GM19023 (cell line): ENCODE data around the gene GRB2.
A peak's percentile ranks its signal among the peaks of the same experiment; 100 is the strongest.
"Not testable (repeated sequence)": the region's sequence is repeated elsewhere in the genome, so short reads cannot be mapped to it uniquely, and the experiment has no call there.

Experiments
- ATAC-seq: cut with Tn5 transposase; IDR thresholded peaks from one replicate; pipeline ENCODE4 v1.9.1; 2021; ENCODE audit warnings: mild to moderate bottlenecking, moderate library complexity; ENCODE audit not compliant: unreplicated experiment

GRB2 gene

GRCh38 chr17:75325827-75326225 is 79.7 kb downstream of the GRB2 start:
- ATAC-seq = no peak

GRCh38 chr17:75325348-75325747 is 80.1 kb downstream of the GRB2 start:
- no peak for ATAC-seq

- no peak for ATAC-seq
These were observed 84.0 kb downstream of the GRB2 start for GRCh38 chr17:75321506-75321905.

DNA sequence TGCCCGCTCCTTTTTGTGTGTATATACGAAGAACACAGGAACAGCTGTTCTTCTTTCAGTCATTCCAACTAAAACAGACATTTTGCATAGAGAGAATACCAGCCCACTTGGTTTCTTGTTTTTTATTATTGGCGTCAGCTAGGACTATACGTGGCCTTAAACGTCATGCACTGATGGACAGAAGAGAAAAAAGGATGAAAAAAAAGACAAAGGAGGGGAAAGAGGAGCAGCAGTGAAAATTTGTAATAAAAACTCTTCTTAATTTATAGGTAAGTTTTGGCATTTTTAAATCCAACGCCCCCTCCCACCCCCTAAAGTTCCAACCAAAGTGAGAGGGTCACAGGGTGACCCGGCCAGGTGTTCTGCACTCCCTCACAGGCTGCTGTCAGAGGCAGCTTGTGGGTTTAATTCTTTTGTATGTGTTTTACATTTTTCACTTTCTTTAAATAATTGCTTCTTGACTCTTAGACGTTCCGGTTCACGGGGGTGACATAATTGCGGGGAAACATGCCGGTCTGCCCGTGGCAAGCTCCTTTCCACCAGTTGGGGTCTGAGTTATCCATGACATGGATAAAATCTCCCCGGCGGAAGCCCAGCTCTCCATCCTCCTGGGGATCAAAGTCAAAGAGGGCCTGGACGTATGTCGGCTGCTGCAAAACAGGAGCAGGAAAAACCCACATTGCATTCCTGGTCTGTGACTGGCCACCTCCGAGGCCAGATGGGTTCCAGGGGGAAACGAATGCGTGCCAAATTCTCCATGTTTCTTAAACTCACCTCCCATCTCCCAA is 85.4 kb downstream of the GRB2 start:
- ATAC-seq = peak; percentile 53

DNA sequence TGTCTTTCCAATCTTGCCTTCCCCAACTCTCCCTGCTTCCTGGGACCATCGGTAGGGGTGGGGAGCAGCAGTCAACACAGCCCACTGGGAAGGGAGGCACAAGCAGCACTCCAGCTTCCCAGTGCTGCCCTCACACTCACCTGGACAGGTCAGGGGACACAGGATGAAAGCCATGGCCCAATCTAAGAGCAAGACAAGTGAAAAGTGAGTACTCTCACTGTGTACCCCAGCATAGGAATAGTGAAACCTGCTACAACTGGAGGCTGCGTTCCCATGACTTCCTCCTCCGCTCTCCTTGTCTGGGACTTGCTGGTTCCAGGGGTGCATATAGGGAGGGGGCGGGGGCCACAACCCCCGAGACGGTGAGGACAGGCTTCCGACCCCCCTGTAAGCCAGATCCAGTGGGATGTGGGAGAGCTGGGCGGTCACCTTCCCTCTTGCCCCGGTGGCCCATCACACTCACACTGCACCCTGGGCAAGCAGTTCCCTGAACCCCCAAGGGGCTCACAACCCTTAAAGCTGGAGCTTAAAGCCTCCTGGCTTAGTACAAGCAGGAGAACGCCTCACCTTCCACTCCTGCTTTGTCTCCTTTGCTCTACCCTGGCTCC is 86.8 kb downstream of the GRB2 start:
- no peak for ATAC-seq

DNA sequence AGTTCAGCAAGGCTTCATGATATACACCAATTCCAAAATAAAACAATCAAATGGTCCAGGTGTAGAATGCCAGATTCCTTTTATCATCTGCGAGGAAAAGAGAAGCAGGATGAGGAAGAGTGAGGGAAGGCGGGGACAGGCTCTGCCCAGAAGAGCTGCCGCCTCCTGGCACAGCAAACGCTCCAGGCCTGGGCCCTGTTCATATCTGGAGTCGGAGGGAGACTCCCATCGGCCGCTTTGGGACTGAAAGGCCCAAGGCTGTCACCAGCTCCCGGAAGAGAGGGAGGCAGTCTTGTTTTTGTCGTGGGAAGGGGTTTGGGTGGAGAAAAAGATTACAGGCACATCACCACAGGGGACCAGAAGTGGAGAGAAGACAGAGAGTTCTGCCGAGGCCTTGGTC is 87.3 kb downstream of the GRB2 start:
- no peak for ATAC-seq

GRCh38 chr17:75317671-75318070 is 87.8 kb downstream of the GRB2 start:
- ATAC-seq = no peak

GRCh38 chr17:75316253-75316652 is 89.2 kb downstream of the GRB2 start:
- no peak for ATAC-seq

GRCh38 chr17:75315541-75316243 is 89.8 kb downstream of the GRB2 start:
- ATAC-seq = no peak

DNA sequence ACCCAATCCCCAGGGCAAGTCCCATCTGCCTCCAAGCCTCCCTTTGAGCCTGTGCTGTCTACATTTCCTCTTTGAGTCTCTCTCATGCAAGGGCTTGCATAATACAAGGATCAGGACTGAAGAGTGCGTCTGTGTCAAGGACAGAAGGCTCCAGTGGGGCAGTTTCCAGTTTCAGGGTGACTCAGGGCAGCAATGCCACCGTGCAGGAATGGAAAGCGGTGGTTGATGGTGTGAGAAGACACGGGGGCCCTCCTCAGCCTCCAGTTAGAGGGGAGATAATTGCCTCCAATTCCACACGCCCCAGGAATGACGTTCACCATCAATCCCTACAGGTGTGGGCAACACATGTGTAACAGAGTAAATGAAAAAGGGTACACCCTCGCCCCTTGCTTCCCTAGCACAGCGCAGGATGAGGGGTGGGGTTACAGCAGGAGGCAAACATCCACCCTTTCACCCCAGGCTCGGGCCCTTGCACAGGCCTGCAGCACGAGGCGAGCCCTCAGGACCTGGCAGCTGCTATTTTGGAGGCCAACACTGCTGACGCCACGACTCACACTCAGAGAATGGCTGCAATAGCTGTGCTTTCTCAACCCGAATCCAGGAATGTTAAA is 91.4 kb downstream of the GRB2 start:
- ATAC-seq = peak; percentile 43

DNA sequence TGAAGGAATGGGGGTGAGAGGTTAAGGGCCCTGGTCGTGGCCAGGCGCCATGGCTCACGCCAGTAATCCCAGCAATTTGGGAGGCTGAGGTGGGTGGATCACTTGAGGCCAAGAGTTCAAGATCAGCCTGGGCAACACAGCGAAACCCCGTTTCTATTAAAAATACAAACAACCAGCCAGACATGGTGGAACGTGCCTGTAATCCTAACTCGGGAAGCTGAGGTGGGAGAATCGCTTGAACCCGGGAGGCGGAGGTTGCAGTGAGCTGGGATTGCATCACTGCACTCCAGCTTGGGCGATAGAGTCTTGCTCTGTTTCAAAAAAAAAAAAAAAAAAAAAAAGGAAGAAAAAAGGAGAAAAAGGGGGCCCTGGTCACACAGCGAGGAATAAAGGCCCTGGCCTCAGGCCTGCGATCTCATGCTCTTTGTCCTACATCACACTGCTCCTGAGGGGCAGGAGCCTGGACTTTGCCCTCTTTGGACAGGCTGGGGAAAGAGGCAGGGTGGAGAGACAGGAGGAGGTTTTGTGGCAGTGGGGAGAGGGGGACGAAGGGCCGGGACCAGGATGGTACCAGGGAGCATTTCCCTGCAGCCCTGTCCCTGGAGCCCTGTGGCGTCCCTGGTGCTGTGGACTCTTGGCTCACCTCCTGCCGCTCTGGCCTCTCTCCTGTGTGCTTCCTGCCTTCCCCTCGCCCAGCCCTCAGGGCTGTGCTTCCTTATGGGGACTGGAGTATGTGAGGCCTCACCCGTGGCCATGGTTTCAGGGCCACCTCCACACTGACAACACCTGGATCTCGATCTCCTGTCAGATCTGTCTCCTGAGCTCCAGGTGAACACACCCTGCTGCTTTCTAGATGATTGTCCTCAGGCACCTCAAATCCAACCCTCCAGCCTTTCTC is 96.5 kb downstream of the GRB2 start:
- no peak for ATAC-seq

DNA sequence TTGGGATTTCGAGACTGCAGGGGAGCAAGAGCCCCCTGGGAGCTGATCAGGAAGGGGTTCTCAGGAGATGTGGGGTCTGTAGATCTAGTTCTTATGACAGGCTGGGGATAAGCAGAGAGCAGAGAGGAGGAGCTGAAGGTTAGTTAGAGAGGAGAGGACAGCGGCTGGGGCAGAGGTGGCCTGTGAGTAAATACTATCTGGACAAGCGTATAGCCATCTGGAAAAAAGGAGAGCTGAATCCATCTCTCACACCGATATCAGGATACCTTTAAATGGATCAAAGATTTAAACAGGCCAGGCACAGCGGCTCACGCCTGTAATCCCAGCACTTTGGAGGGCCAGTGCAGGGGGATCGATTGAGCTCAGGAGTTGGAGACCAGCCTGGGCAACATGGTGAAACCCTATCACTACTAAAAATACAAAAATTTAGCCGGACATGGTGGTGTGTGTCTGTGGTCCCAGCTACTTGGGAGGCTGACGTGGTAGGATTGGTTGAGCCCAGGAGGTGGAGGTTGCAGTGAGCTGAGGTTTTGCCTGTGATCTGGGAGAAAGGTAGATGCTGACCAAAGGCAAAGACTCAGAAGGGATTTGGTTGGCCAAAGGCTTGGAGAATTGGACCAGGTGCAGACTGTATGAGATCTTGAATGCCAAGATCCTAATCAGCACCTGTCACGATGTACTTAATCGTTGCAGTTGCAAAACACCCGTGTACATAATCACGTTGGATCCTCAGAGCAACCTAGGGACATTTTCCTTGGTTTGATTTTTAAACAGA is 97.3 kb downstream of the GRB2 start:
- ATAC-seq = no peak

GRCh38 chr17:75301502-75302206 is 103.8 kb downstream of the GRB2 start:
- ATAC-seq = no peak

GRCh38 chr17:75301049-75301448 is 104.4 kb downstream of the GRB2 start:
- no peak for ATAC-seq

- ATAC-seq = no peak
These were observed 105.2 kb downstream of the GRB2 start for GRCh38 chr17:75300280-75300679.

DNA sequence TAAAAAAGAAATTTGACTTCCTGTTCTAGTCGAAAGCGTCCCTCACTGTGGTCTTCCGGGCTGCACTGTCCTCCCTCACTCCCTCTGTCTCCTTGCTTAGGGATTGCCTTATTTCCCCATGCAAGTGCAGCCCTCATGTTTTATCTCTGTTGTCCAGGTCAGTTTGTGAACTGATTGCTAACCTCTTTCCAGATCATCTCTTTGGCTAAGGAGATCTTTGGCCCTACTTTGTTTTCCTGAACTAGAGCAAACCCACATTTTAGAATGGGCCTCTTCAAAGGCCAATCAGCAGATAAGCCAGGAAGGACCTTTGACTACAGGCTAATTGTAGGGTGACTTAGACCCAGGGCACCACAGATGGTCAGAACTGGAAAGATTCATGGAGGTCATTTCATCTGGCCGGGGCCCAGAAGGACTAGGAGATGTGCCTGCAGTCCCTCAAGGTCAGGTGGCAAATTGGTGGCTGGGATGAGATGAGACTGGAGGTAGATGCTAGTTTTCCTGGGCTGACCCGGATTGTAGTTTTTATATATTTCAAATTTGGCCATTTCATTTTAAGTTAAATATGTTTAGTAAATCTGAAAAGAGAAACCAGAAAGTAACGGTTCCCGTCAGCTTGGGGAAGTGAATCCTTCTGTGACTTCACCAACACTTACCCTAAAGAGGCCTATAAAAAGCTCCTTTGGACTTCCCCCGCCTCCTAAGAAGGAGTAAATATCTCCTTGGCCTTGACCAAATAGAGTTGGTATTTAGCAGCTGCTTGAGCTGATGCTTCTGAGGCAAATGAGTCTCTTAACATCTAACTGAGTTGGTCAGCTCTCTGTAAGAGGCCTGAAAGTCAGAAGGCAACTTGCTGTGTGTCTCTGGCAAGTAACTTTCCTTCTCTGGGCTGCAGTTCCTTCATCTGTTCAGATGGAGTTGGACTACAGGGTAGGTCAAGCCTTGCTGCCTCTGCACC is 110.0 kb downstream of the GRB2 start:
- peak; percentile 62 for ATAC-seq

DNA sequence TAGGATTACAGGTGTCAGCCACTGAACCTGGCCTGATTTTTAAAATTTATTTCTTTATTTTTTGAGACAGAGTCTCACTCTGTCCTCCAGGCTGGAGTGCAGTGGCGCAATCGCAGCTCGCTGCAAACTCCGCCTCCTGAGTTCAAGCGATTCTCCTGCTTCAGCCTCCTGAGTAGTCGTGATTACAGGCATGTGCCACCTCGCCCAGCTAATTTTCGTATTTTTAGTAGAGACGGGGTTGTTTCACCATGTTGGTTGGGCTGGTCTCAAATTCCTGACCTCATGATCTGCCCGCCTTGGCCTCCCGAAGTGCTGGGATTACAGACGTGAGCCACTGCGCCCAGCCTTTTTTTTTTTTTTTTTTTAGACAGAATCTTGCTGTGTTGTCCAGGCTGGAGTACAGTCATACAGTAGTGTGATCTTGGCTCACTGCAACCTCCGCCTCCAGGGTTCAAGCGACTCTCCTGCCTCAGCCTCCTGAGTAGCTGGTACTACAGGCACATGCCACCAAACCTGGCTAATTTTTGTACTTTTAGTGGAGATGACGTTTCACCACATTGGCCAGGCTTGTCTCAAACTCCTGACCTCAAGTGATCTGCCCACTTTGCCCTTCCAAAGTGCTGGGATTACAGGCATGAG is 112.5 kb downstream of the GRB2 start:
- ATAC-seq = not testable (repeated sequence)
